HG02798 (cell line): Measurements from ENCODE around the gene PERM1.
"Not testable (repeated sequence)": the region's sequence is repeated elsewhere in the genome, so short reads cannot be mapped to it uniquely, and the experiment has no call there.

Source experiments
- ATAC-seq: cut with Tn5 transposase; IDR thresholded peaks from one replicate; pipeline ENCODE4 v1.9.1; 2021; ENCODE audit warnings: mild to moderate bottlenecking; ENCODE audit not compliant: unreplicated experiment, poor library complexity

Gene PERM1

DNA sequence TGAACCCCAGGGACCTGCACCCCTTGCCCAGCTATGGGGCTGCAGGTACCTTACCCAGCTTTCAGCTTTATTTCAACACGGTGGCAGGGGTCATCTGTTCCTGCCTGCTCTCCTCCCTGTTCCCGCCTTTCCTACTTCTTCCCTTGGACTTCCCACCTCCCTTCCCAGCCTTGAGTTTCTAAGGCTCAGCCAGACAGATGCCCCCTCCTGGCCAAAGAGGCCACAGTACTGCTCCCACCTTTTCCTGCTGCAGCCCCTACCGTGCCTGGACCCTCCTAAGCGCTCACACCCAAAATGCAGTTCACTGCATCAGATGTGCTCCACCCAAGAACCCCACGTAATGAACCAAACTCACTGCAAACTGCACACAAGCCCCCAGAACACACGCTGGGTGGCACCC is 30.5 kb downstream of the PERM1 start:
- no peak for ATAC-seq

DNA sequence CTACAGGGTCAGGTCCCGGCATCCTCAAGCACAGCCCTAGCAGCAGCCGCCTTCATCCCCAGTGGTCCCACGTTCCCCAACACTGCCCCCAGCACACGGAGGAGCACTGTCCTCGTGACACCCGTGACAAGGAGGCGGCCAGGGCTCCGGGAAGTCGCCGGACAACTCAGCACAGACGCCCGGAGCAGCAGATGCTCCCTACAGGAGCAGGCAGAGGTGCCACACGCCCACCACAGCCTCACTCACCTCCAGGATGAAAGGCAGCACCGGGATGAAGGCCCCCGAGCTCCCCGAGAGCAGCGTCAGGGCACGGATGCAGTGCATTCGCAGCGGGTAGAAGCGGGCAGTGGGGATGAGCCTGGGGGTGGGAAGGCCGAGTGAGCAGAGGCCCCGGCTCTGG is 31.0 kb downstream of the PERM1 start:
- no peak for ATAC-seq

- ATAC-seq: no peak
These were observed 31.6 kb downstream of the PERM1 start for GRCh38 chr1:950268-950667.

DNA sequence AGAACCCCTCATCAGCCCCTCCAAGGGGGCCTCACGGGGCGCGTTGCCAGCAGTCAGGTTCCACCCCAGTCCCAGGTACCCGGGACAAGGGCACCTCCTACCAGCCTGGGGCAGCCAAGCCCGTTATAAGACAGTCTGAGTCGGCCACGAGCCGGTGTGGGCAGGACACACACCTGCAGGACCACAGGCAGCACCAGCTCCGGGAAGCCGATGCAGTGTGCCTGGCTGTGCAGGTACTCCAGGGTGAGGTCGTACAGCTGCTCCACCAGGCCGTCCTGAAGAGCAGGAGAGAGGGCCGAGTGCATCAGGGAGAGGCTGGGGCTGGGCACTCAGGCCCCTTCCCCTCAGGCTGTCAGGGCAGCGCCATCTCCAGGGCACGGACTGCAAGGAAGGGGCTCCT is 33.9 kb downstream of the PERM1 start:
- ATAC-seq: no peak

DNA sequence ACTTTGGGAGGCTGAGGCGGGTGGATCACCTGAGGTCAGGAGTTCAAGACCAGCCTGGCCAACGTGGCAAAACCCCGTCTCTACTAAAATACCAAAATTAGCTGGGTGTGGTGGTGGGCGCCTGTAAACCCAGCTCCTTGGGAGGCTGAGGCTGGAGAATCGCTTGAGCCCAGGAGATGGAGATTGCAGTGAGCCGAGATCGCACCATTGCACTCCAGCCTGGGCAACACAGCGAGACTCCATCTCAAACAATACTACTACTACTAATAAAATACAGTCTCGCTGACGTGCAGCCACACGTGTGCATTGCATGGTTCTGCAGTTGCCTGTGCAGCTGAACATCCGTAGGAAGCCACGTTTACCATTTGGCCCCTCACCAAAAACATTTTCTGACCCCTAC is 35.1 kb downstream of the PERM1 start:
- not testable (repeated sequence) for ATAC-seq

- no peak for ATAC-seq
These were observed 36.0 kb downstream of the PERM1 start for GRCh38 chr1:945688-946556.

DNA sequence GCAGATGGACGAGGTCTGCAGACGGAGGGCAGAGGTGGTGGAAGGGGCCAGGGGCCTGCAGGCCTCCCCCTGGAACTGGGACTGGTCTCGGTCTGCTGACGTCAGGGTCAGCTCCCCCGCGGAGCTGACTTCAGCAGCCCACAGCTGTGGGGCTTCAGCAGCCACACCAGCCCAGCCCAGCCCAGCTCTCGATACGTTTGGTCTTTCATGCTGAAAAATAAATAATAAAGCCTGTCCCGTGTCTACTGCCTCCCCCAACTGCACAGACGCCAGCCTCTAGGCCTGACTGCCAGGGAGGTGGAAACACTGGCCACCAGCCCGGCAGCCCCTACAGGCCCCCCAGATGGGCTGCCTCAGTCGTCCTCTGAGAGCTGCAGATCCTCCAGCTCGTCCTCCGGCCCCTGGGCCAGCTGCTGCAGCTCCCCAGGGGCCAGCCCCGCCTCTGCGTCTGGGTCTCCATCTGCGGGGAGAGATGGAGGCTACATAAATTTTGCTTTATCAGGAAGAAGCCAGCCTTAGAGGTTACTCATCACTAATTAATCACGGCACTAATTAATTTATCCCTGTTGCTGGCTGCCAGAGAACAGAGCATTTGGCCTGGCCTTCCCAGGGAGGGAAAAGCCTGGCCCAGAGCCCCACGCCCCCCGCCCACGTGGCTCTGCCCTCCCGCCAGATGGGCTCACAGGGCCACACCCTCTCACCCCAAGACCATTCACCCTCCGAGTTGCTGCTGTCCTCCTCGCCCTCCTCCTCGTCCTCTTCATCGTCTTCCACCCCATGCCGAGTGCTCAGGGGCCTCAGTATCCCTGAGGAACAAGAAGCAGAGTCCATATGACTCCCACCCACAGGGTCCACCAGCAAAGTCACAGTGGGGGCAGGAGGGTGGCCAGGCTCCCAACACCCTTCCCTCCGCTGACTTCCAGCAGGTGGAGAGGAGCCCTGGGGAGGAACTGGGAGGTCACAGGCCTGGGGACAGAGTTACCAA is 37.3 kb downstream of the PERM1 start:
- ATAC-seq: no peak

DNA sequence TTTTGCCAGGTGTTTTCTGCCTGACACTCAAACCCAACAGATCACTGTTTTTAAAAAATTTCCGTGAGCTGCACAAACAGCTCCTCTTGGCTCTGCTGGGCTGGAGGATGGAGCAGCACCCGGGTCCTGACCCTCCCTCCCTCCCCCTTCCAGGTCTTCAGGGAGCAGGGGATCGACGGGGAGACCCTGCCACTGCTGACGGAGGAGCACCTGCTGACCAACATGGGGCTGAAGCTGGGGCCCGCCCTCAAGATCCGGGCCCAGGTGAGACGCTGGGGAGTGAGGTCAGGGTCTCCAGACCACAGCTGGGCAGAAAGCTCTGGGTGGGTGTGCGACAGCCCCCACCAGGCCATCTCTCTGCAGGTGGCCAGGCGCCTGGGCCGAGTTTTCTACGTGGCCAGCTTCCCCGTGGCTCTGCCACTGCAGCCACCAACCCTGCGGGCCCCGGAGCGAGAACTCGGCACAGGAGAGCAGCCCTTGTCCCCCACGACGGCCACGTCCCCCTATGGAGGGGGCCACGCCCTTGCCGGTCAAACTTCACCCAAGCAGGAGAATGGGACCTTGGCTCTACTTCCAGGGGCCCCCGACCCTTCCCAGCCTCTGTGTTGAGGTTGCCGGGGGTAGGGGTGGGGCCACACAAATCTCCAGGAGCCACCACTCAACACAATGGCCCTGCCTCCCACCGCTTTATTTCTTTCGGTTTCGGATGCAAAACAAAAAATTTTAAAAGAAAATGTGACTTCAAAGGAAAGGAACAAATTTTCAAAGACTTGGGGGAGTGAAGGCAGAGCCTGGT is 38.1 kb downstream of the PERM1 start:
- no peak for ATAC-seq

DNA sequence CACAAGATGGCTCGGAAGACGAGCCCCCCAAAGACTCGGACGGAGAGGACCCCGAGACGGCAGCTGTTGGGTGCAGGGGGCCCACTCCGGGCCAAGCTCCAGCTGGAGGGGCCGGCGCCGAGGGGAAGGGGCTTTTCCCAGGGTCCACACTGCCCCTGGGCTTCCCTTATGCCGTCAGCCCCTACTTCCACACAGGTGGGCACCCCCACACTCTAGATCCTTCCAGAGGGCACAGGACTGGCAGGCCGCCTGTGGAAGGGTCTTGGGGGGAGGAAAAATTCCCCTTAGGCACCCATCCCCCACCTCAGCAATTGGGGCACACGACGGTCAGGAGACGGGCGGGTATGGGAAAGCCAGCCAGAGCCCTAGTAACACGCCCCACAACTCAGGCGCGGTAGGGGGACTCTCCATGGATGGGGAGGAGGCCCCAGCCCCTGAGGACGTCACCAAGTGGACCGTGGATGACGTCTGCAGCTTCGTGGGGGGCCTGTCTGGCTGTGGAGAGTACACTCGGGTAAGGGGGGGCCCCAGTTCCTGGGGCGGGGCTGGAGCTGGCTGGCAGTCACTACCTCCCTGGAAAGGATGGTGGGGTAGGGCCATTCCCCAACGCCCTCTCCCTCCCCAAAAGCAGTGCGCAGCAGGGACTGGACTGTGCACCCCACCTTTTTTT is 38.9 kb downstream of the PERM1 start:
- no peak for ATAC-seq

DNA sequence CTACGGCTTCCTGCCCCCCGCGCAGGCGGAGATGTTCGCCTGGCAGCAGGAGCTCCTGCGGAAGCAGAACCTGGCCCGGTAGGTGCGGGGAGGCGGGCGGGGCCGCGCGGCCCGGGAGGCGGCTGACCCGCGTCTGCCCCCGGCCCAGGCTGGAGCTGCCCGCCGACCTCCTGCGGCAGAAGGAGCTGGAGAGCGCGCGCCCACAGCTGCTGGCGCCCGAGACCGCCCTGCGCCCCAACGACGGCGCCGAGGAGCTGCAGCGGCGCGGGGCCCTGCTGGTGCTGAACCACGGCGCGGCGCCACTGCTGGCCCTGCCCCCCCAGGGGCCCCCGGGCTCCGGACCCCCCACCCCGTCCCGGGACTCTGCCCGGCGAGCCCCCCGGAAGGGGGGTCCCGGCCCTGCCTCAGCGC is 39.5 kb downstream of the PERM1 start:
- ATAC-seq: no peak

DNA sequence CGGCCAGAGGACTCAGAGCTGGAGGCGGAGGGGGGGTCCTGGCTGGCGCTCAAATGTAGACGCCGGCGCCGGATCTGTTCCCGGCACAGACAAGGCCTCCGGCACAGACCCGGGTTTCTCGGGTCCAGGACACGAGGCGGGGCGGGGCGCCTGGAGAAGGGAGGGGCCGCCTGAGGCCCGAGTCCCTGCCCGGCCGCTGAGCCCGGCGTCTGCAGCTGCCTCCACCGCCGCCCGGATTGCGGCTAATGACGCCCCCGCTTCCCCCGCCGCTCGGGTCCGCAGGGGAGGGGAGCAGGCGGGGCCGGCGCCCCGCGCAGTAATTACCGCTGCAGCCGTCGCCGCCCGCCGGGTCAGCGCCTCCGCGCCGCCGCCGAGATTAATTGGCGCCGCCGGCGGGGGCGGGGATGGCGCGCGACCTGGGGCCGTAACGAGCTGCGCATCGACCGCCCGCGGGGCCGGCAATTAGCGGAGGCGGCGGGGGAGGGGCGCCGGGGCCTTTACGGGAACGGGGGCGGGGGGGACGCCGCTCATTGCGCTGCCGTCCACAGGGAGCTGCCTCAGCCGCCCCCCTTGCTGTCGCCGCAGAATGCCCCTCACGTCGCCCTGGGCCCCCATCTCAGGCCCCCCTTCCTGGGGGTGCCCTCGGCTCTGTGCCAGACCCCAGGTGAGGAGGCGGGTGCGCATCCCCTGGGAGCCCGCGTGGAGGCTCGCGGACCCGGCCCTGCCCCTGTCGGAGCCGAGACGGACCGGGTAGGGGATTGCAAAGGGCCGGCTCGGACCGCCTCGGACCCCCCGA is 40.1 kb downstream of the PERM1 start:
- ATAC-seq: no peak

DNA sequence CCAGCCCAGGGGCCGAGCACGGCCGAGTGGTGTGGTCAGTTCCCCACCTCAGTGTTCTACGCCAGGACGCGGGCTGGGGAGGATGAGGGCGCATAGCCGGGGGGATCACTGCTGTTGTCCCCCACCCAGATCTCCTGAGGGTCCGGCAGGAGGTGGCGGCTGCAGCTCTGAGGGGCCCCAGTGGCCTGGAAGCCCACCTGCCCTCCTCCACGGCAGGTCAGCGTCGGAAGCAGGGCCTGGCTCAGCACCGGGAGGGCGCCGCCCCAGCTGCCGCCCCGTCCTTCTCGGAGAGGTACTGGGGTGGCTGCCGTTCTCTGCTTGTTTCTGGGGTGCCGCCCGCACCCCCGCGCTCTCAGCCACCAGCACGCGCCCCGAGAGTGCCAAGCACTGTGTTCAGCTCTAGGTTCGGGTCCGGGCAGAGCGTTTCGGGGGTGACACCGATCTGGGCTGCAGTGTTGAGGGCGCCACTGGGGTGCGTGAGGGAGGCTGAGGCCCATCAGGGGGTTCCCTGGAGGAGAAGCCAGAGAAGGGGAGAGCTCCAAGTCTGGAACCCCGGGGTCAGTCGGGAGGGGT is 40.8 kb downstream of the PERM1 start:
- no peak for ATAC-seq

GRCh38 chr1:940107-941014 is 41.5 kb downstream of the PERM1 start:
- no peak for ATAC-seq

DNA sequence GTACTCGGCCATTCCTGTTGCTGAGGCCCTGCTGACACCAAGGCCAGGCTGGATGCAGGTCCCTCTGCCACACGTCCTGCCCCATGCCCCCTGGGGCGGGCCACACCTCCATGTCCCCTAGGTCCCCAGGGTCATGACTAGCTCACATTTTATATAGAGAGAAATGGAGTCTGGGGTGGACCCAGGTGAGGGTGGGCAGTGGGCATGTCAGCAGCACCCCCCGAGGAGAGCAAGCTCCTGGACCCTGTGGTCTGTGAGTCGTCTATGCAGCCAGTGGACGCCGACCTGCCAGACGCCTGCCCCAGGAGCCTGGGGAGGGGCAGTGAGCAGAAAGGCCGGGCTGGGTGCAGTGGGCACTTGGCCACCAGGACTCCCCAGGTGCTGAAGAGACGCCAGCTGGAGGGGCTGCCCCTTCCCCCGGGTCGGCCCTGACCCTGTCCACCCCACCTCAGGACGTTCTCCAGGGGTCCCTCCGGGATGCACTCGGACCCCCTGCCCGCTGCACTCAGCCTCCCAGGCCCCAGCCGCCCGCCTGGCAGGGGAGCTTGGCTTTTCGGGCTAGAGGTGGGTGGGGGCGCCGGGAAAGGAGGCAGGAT is 42.3 kb downstream of the PERM1 start:
- no peak for ATAC-seq

- ATAC-seq: no peak
These were observed 43.0 kb downstream of the PERM1 start for GRCh38 chr1:938711-939489.

DNA sequence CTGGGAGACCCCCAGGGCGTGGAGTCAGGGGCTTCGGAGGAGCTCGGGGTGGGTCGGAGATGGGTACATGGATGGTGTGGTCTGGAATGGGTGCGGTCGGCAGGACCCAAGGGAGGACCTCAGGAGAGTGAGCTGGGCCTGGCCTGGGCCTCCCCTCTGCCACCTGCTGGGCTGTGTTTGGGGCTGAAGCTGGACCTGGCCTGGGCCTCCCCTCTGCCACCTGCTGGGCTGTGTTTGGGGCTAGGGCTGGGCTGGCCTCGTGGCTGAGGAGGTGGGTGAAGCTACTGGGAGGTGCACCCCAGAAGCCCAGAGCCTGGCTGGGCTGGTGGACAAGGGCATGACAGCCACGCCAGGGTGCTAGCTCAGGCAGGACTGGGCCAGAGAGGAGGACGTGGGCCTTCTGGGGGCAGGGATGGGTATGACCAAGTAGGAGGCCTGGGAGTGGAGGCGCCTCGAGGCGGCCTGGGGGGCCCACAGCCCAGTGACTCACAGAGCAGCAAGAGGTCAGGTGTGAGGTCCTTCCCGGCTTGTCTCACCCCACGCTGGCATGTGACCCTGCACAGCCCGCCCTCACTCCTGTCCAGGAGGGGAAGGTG is 43.7 kb downstream of the PERM1 start:
- ATAC-seq: no peak
